GM18520 (cell line): Measurements from ENCODE around the gene MESD.

Experiments used
- ATAC-seq: cut with Tn5 transposase; IDR thresholded peaks from one replicate; pipeline ENCODE4 v1.9.1; 2021; ENCODE audit not compliant: unreplicated experiment

MESD gene

DNA sequence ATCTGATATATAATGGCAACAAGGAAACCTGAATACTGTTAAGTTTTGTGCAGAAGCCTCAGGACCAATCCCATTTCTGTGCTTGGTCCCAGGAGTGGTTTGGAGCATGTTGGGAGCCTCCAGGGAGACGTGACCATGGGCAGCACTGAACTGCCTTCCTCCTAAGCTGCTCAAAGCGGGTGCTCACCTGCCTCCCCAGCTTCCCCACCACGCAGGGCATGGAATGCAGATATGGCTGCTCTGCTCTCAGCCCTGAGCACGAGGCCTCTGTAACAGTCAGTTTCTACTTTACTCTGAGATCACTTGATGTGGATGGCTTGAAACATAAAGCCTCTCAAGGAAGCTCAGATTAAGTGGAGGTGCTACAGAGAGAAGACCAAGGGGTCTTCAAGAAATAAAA, 49.3 kb downstream of the MESD start:
- ATAC-seq = no peak

DNA sequence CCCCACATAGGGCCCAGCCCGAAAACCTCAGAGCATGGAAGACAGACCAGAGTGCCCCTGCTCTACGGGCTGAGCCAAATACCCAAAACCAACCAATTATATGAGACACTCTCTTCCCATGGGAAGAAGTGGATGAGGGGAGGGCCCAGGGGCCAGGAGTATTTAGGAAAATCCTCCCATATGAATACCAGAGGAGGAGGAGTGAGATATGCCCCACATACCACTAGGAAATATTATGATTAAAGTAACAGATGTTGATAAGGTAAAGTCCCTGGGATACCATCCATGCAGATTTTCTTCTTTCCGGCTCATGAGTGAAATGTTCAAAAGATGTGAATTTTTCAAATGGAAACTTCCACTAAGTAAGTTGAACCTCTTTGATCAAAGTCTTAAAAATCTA, 50.4 kb downstream of the MESD start:
- no peak for ATAC-seq

DNA sequence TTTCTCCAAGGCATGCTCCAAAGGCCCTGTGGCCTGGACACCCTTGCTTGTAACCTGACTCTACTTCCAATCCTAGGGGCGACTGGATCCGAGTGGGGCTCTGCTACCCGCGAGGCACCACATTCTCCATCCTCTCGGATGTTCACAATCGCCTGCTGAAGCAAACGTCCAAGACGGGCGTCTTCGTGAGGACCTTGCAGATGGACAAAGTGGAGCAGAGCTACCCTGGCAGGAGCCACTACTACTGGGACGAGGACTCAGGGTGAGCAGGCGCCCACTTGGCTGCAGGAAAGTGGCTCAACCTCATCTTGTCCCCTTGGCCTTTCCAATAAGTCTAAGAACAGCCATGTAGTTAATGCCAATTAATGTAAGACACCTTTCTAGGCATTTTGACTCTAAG, 51.9 kb downstream of the MESD start:
- no peak for ATAC-seq

DNA sequence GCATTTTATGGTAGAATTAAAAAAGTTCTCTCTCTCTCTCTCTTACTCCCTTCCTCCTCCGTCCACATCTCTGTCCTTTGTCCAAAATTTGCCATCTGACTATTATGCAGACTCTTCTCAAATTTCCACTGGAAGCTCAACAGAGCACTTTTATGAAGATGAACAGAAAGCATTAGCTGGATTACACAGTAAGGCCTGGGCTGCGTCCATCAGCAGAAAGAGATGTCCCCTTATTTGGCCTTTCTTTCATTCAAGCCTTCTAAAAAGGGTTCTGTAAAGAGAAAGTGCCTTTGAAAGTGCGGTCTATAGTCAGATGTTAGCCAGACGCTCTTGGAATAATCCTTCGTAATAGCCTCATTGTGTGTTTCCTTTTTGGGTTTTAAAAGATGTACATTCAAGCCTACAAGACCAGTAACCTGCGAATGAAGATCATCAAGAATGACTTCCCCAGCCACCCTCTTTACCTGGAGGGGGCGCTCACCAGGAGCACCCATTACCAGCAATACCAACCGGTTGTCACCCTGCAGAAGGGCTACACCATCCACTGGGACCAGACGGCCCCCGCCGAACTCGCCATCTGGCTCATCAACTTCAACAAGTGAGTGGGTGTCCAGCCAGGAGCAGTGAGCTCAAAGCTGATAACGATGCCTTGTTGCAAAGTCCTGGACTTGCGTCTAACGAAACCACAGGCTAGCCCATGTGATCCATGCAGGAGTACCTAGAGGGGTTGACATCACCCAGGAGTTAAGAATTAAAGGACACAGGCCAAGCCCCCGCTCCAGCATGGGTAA, 53.1 kb downstream of the MESD start:
- no peak for ATAC-seq

DNA sequence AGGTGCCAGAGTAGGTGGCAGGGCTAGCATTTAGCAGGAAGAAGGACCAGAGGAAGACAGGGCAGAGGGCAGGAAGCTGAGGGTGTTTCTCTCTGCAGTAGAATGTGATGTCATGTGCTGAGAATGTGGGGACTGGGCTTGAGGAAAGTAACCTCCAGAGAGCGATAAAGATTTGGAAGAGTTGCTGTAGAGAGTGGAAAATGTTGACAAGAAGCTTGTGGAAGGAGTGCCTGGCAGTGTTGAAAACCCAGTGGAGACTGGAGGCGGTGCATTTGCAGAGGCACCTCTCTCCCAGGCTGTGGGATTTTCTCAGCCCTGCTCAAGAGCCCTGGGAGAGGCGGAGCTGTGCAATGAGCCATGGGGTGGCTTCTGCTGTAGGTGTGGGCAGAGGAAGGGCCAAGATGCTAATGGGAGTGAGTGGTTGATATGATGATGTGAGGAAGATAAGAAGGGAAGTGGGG, 54.8 kb downstream of the MESD start:
- no peak for ATAC-seq

DNA sequence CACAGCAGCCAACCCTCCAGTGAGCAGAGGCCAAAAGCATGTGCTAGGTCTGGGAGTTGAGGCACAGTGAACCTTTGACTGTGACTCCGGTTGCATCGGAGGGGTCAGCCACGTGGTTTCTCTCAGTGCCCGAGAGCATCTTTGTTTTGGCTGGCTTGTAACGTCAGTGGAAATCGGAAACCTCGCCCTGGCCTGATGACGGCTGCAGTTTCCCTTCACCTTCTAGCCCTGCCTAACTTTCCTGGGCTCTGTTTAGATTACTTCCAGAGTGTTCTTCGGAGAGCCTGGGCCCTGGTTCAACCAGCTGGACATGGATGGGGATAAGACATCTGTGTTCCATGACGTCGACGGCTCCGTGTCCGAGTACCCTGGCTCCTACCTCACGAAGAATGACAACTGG, 56.6 kb downstream of the MESD start:
- no peak for ATAC-seq

DNA sequence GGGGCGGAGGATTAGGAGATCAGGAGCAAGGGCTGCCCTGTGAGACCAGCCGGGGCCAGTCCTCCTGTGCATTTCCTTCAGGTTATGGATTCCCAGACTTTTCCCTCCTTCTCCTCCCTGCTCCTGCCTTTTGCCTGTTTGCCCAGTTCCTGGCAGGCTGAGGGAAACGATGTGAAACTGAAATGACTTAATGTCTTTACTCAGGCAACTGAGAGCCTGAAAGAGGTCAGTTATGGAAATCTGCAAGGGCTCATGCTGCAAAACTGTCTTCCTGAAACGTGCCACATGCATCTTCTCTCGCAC, 57.2 kb downstream of the MESD start:
- no peak for ATAC-seq

DNA sequence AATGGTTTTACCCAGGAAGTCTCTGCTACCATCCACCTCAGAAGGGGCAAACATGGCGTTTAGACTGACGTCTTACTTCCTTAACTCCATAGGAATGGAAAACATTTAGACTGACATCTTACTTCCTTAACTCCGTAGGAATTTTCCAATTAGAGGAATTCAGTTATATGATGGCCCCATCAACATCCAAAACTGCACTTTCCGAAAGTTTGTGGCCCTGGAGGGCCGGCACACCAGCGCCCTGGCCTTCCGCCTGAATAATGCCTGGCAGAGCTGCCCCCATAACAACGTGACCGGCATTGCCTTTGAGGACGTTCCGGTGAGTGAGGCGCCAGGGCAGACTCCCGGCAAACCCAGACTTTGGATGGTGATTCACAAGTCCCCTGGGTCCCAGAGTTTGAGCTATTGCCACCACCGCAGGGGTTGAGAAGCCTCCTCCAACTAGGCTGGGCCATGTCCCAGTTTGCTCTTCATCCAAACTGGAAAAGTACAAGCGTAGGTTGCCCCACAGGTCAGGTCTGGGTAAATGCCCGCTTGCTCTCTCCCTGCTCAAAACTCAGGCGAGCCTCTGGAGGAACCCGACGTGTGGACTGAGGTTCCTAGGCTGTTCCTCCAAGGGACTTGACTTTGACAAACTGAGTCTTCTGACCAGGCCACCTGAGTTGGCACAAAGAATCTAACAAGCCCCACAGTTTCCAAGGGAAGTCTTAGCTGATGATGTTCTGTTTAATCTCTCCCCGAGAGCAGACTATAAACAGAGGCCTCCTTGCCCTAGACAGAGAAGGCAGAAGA, 57.7 kb downstream of the MESD start:
- ATAC-seq = no peak

DNA sequence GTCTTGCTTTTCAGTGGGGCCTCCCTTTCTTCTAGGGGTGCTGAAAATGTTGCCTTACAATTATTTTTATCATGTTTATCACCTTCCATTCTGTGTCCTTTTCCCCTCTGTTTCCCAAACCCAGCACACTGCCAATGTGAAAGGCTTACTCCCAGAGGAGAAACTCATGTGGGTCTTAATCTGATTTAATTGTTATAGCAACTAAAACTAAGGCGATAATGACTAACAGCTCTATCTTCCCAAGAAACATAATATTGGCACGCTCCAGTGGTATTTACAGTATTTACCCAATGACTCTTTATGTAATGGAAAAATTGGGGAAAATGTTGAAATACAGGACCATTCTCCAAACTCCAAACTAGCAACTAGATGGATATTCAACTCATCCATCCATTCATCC, 58.4 kb downstream of the MESD start:
- ATAC-seq = no peak

DNA sequence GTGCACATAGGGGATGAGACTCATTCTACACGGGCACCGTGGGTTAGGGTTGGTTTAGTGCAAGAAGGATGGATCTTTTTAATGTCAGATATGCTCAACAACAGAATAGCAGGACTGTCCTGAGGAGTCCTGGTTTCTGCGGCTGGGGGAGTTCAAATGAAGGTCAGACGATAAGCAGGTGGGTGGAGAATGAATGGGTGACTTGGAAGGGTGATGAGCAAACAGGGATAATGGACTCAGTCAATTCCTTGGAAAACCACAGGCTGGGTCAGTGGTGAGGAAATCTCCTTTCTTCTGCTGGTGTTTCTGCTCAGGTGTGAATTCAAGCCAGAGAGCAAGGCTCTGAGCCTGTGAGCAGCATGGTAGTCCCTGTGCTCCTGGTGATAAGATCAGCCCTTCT, 59.9 kb downstream of the MESD start:
- ATAC-seq = no peak

DNA sequence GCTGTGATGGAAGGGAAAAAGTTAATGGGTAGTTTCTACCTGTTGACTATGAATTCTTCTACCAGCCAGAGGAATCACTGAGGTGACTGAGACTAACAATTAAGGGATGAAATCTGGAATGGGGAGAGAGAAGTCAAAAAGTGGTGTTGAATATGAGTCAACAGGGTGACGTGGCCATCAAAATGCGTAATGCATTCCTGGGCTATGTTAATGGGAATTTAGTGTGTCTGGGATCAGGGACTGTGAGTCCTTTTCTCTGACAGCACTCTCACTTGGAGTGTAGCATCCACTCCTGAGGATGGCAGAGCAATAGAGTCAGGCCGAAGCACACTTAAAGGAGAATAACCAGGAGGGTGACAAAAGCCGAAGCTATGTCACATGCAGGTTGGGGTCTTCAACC, 60.4 kb downstream of the MESD start:
- no peak for ATAC-seq

DNA sequence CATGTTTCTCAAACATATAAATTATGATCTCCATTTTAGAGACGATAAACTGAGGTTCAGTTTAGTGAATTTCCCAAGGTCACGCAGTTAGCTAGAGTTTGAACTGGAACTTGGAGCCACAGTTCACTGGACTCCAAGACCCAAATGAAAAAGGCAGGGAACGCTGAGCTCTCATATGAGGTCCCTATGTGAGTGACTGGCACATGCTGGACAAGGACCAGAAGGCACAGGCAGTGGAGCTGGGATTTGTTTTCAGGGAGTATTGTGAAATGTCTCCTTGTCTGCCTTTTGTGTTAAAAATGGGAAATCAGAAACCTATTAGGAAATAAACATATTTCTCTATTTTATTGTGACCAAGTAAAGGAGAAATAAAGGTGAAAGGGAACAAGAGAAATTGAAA, 63.5 kb downstream of the MESD start:
- no peak for ATAC-seq

DNA sequence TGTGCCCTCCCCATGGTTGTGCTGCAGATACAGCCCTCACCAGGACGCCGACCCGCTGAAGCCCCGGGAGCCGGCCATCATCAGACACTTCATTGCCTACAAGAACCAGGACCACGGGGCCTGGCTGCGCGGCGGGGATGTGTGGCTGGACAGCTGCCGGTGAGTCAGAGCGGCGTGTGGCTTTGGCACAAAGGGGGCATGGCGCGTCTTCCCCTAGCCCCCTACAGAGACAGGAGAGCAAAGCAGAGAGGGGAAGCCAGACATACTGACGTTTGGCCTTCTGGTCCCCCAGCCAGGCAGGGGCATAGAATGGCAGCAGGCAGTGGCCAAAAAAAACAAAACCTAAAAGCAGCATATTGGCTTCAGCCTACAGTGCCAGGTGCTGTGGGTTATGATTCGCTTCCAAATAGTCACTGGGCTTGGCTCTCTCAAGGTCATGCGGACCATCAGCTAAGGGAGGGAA, 64.0 kb downstream of the MESD start:
- no peak for ATAC-seq

DNA sequence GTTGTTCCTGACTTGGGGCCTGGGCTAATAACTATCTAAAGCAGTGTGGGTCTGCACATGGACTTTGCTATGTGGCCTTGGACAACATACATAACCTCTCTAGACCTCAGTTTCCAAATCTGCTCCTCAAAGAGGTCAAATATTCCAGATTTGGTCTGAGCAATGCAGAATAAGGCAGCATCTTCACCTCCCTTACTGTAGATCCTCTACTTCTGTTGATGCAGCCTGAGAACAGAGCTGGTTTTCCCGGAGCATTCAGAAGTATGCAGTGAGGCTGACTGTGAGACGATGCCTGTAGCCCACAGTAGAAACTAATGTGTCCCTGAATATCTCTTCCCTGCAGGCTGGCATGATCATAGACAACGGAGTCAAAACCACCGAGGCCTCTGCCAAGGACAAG, 65.3 kb downstream of the MESD start:
- no peak for ATAC-seq

DNA sequence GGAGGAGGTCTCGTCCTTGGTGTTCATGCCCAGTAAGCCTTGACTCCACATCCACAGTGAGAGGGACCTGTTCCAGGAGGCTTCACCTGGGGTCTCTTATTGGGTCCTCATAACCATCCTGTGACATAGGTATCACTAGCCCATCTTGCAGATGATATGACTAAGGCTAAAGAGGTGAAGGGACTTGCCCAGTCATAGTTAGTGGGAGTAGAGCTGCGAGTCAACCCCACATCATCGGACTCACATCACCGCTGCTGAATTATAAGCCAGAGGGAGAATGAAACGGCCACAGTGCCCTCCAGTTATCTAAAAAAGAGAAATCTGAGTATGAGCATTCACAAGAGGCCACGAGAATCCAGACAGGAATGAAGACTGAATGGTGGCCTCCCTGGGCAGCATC, 66.0 kb downstream of the MESD start:
- no peak for ATAC-seq

DNA sequence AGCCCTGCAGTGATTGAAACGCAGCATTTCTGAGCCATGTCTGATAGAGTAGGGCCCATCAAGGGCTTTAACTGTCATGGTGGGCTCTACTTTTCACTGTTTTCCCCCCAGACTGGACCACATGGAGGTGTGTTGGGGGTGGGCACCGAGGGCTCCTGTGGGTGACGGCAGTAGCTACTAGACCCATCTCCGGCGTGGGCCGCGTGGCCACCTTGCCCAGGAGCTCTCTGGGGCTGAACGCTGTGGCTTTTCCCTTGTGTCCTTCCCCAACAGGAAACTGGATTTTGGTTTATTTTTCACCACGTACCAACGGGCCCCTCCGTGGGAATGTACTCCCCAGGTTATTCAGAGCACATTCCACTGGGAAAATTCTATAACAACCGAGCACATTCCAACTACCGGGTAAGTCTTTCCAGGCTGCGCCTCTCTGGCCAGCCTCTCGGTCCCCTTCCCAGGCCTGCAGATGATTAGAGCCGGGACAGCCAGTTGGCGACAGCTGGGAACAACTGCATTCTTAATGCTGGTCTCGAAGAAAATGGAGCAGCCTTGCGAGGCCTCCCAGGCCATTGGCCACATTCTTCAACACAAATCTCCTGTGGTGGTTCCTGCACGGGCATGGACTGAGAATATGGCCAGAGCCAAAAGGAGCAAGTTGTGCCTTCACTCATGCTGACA, 67.7 kb downstream of the MESD start:
- ATAC-seq = no peak

DNA sequence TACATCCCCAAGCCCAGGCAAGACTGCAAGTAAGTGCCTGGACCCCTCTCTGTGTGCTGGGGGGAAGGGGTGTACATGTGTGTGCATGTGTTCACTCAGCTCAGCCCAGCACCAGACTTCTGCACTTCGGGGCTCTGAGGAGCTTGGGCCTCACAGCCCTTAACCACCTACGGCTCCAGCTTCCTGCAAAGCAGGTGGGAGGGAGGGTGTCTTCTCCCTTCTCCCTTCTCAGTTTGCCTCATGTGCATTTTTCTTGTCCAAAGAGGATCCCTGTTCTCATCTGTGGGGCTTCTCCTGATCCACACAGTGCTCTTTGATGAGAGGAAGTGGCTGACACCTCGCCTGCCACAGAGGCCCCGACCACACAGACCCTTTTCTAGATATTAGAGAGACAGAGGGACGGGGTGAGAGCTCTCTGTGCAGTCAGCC, 69.3 kb downstream of the MESD start:
- no peak for ATAC-seq

DNA sequence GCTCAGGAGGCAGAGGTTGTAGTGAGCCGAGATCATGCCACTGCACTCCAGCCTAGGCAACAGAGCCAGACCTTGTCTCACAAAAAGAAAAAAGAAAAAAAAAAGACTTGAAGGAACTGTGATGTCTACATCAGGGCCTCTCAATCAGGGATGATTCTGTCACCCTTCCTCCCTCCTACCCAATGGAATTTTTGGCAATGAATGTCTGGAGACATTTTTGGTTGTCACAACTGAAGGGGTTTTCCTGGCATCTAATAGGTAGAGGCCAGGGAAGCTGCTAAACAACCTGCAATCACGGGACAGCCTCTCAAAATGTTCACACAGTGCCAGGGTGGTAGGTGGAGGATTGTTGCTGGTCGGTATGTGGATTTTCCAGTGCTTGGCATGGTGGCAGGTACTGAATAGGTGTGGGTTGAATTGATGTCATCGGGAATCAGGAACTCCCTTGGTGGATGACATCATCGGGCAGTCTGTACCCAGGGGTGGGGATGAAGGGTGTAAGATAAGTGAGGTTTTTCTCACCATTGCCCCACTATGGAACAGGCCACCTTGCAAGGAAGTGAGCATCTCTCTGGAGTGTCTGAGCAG, 71.3 kb downstream of the MESD start:
- ATAC-seq = no peak

DNA sequence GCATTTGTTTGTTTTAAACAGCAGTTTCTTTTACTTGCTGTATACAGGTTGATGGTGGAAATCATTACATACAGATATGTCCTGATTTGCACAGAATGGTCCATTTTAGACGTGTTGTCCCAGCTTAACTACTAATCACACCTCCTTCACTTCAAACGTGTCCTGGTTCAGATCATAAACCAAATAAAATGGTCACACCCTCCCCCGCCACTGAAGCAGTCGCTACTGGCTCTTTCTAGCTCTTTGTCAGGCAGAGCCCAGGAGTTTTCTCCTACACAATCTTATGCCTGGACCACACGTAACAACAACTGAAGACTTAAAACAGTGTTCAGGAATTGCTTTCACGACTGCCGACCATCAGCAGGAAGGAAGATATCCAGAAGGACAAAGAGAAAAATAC, 73.6 kb downstream of the MESD start:
- ATAC-seq = no peak

DNA sequence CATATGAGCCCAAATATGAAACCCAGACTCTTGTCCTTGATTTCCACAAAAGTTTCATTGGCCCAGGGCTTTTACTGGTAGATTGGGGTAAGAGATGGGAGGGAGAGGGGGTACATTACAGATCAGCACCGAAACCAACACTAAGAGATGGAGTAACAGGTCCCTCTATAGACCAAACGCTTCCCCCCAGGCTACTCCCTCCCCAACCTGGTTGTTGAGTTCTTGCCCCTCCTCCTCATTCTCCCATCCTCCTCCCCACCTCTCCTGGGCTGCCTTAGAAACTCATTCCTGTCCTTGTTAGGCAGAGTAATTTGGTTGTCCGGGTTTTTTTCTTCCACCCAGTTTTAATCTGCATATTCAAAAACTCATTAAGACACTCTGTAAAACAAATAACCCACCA, 74.1 kb downstream of the MESD start:
- ATAC-seq = no peak

DNA sequence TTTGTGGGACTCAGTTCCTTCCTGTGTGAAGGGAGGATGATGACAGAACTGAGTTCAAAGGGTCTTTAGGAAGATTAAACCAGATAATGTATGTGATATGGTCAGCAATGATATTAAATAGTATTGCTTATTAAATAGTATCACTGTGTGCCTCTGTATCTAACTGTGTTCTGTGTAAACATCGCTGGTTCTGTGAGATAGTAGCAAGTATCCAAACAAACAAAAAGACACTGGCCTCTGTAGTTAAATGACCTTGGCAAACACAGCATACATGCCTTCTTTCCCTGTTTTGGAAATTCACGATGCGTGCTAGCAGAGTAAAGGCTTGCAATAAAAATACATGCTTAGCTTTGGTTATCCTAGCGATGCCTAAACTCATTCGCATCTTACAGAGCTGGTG, 76.1 kb downstream of the MESD start:
- no peak for ATAC-seq

DNA sequence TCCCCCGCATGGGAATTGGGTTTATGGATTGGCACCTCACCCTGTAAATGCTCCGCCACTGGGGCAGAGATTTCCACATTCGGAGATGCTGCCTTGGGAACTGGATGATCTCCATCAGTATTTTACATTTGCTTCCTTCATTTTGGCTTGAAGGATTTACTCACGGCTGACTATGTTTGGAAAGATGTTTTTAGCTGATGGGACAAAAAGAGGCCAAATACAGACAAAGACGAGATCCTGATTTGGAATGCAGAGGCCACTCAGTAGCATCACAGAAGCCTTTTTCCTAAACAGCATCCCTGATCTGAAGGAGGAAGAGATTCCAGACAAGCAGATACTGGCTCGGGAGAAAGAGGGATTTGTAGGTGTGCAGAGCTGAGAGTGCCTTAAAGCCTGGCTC, 76.9 kb downstream of the MESD start:
- no peak for ATAC-seq
